DND-41 (cell line): ENCODE measurements around the gene MEIS1.

Source experiments
- EZH2 ChIP-seq: IDR thresholded peaks from 3 replicates; pipeline ENCODE4 v1.6.1; 2012; ENCODE audit warnings: borderline replicate concordance, low read depth, mild to moderate bottlenecking, moderate library complexity, low read length, inconsistent platforms; ENCODE audit not compliant: severe bottlenecking
- TF ChIP-seq, protein P1 (sequence below): IDR thresholded peaks from 2 replicates; pipeline ENCODE4 v1.5.1; 2012; ENCODE audit warnings: borderline replicate concordance, low read length, moderate library complexity, mild to moderate bottlenecking; ENCODE audit not compliant: poor library complexity, severe bottlenecking; ENCODE audit errors: extremely low read depth

DNA sequence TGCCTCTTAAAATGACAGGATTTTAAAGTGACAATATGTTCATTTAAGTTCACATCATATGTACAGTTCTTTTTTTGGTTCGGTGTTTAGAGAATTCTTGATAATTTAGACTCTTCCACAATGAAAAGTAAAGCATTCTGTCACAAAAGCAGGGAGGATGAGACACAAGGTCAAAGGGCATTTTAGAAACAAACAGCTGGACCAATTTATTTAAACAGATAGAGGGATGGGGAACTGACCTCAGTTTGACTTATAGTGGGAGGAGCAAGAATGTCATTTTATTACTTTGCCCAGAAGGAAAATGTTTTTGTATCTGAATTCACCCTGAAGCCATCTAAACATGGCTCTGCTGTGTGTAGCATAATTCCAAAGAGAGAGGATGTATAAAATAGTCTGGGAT is 128.5 kb downstream of the MEIS1 start:
- TF ChIP-seq, protein P1, sequence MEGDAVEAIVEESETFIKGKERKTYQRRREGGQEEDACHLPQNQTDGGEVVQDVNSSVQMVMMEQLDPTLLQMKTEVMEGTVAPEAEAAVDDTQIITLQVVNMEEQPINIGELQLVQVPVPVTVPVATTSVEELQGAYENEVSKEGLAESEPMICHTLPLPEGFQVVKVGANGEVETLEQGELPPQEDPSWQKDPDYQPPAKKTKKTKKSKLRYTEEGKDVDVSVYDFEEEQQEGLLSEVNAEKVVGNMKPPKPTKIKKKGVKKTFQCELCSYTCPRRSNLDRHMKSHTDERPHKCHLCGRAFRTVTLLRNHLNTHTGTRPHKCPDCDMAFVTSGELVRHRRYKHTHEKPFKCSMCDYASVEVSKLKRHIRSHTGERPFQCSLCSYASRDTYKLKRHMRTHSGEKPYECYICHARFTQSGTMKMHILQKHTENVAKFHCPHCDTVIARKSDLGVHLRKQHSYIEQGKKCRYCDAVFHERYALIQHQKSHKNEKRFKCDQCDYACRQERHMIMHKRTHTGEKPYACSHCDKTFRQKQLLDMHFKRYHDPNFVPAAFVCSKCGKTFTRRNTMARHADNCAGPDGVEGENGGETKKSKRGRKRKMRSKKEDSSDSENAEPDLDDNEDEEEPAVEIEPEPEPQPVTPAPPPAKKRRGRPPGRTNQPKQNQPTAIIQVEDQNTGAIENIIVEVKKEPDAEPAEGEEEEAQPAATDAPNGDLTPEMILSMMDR: no peak
- no peak for TF ChIP-seq EZH2
